Kidney epithelial cell (primary cell): Measurements from ENCODE around the gene SYNGR1. TPM values are rescaled to one million over a fixed set of nuclear protein-coding genes. Genes with fewer than 3 reads are reported as not detected.

Experiments
- DNase-seq: peaks from one replicate; pipeline ENCODE4 v3.0.0-alpha.2; 2010; ENCODE audit warnings: low read depth
- H3K27me3 ChIP-seq: 2 replicates; pipeline ENCODE4 v1.6.0; 2011; ENCODE audit warnings: low read length; ENCODE audit not compliant: control insufficient read depth, insufficient read depth
- H3K36me3 ChIP-seq: 2 replicates; pipeline ENCODE4 v1.5.1; 2011; ENCODE audit warnings: low read length; ENCODE audit not compliant: control insufficient read depth, insufficient read depth
- H3K4me3 ChIP-seq: 2 replicates; pipeline ENCODE4 v1.5.1; 2011; ENCODE audit warnings: low read depth, mild to moderate bottlenecking, control low read depth, low read length
- total RNA-seq: library from RNA; depleted of rRNA; stranded (reverse); fragments of >200 nt; gene quantifications from 2 replicates; pipeline ENCODE4 v1.2.3, GENCODE V29; 2015
- TF ChIP-seq, protein P1 (sequence below): IDR thresholded peaks from 2 replicates; pipeline ENCODE4 v1.5.1; 2011; ENCODE audit warnings: mild to moderate bottlenecking, moderate library complexity, low read length, control low read depth, inconsistent platforms; ENCODE audit not compliant: insufficient read depth, poor library complexity, severe bottlenecking

The SYNGR1 gene
- total RNA-seq, 1 donor from 2014 or later = 2.0 TPM

DNA sequence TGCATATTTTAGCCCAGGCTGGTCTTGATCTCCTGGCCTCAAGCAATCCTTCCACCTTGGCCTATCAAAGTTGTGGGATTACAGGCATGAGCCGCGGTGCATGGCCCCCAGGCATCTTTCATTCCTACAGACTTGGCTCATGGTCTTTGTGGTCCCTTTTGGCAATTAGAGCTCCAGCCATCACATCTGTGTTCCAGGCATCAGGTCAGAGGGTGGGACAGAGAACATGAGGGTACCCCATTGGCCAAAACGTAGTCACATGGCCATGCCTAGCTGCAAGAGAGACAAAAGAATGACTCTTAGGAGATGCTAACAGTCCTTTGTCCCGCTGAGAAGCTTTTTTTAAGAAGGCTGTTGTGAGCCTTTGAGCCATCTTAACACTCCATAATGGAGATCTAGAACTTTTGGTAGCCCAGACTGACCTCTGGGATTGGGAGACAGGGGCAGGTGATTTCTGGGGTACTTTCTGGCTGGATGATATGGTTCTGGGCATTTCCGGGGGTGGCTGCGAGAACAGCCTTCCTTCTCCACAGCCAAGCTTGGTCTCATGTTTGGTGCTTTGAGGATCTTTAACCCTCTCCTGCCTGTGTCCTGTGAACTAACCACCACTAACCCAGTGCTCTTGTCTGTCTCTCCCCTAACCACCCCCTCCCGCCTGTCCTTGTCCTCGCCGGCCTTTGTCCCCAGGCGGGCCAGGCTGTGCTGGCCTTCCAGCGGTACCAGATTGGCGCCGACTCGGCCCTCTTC lies 31.4 kb downstream of the SYNGR1 start:
- TF ChIP-seq, protein P1, sequence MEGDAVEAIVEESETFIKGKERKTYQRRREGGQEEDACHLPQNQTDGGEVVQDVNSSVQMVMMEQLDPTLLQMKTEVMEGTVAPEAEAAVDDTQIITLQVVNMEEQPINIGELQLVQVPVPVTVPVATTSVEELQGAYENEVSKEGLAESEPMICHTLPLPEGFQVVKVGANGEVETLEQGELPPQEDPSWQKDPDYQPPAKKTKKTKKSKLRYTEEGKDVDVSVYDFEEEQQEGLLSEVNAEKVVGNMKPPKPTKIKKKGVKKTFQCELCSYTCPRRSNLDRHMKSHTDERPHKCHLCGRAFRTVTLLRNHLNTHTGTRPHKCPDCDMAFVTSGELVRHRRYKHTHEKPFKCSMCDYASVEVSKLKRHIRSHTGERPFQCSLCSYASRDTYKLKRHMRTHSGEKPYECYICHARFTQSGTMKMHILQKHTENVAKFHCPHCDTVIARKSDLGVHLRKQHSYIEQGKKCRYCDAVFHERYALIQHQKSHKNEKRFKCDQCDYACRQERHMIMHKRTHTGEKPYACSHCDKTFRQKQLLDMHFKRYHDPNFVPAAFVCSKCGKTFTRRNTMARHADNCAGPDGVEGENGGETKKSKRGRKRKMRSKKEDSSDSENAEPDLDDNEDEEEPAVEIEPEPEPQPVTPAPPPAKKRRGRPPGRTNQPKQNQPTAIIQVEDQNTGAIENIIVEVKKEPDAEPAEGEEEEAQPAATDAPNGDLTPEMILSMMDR = no peak

DNA sequence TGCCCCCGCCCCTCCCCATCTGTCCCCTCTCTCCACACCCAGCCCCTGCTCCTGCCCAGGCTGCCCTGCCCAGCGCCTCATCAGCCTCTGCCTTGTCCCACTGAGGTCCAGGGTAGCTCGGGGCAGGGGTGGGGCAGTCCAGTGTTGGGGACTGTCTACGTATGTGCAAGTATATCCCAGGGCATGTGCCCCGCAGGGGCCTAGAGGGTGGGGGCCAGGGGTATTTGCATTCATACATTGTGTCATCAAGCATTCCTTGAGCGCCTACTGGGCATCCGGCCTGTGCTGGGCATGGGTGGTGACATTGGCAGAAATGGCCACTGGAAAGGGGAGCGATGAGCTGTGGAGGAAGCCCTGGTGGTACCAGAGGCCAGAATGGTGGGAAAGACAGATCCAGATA lies 32.1 kb downstream of the SYNGR1 start:
- Histone ChIP-seq H3K4me3 (no peak overlapping the region), H3K36me3 (no peaks in the 10 kb centered on the region), H3K27me3 (no peaks in the 10 kb centered on the region)
- no peak for DNase-seq
- TF ChIP-seq, protein P1 = no peak

More for the DNA sequence above, 31.4 kb downstream of the SYNGR1 start:
- no peak overlapping the region for H3K4me3 ChIP-seq
- no peaks in the 10 kb centered on the region for H3K36me3 ChIP-seq
- no peaks in the 10 kb centered on the region for H3K27me3 ChIP-seq
- DNase-seq = no peak

DNA sequence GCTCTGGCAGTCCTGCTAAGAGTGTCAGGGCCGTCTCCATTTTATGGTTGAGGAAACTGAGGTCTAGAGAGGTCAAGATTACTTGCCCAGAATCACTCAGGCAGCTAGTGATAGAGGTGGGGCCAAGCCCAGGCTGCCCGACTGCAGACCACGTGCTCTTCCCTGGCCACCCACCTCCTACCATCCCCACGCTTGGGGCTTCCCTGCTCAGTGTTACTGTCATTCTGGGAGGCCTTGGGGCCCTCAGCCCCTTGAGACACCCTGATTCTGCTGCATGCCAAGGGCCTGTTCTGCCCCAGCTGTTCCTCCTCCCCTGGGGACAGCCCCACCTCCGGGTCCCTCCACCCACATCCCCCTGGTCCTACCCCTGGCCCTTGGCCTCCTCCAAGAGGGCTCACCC lies 32.6 kb downstream of the SYNGR1 start:
- no peak for DNase-seq

DNA sequence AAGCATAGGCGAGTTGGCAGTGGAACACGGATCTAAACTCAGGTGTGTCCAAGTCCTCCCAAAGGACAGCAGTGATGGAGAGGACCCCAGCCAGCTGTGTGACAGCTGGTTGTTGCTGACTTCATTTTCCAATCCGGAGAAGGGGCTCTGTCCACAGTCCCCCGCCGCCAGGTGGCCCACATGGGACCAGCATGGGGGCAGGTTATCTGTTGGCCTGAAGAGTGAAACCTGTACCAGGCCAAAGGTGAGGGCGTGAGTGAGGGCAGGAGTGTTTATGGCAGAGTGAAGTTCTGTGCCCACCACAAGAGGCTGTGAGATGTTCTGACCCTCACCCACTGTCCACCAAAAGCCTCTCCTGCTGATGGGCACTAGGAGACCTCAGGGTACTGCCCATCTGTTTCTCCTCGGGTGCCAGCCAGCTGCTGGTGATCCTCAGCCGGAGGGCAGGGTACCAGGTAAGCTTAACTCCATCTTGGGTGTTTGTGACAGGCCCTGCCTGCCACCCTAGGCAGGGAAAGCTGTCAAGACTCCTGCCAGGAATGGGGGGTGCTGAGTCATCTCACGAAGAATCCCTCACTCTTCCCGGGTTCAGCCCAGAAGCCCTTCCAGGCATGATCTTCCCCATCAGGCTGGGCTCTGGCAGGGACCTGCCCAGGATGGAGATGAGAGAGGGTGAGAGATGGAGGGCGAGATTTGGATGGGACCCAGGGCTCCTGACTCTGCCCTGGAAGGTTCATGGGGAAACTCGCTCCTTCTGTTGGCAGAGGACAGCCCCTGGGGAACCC lies 34.2 kb downstream of the SYNGR1 start:
- Histone ChIP-seq H3K27me3 (no peaks in the 10 kb centered on the region), H3K36me3 (no peaks in the 10 kb centered on the region), H3K4me3 (no peak overlapping the region)
- TF ChIP-seq, protein P1 = no peak
- DNase-seq = no peak

More for the DNA sequence above, 32.6 kb downstream of the SYNGR1 start:
- TF ChIP-seq, protein P1 = no peak
- no peaks in the 10 kb centered on the region for H3K36me3 ChIP-seq
- no peaks in the 10 kb centered on the region for H3K27me3 ChIP-seq
- H3K4me3 ChIP-seq = no peak overlapping the region

DNA sequence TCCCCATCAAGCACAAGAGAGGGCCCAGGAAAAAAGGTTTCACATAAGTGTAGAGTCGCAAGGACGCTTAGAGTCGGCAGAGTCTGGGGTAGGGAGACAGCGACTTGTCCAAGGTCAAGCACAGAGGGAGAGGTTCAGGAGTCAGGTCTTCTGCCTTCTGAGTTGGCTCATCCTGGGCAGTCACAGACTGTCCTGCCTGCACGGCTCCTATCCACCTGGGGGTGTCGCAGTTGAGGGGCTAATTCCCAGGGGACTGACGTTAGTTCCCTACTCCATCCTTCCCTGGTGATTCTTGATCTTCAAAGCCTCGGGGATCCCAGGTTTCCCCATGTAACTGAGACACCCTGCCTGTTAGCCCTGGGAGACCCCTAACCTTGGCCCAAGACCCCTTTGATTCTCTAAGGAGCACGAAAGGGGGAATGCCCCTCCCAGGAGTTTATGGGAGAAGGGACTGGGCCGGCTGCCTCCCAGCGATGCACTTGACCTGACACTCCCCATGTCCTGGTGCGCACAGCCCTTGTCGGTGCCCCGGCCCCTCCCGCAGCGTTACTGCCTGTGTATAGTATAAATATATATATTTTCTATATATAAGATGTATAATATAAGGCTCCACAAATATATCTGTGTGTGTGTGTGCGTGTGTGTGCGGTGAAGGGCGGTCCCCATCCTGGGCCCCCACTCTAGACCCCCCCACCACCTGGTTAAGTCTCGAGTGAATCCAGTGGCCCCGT lies 35.1 kb downstream of the SYNGR1 start:
- Histone ChIP-seq H3K27me3 (no peaks in the 10 kb centered on the region), H3K4me3 (no peak overlapping the region), H3K36me3 (no peaks in the 10 kb centered on the region)
- TF ChIP-seq, protein P1 = peak; percentile 59
- DNase-seq = no peak
